Measurements from ENCODE around the gene ZNF235. TPM values are rescaled to one million over a fixed set of nuclear protein-coding genes. Genes with fewer than 3 reads are reported as not detected.

Gene ZNF235
- total and polyA plus RNA-seq, 2 of the 8 experiments (the other 6 are each of a cell fraction or from before 2014, with no cell fraction given), result 2.0 to 5.3 TPM

DNA sequence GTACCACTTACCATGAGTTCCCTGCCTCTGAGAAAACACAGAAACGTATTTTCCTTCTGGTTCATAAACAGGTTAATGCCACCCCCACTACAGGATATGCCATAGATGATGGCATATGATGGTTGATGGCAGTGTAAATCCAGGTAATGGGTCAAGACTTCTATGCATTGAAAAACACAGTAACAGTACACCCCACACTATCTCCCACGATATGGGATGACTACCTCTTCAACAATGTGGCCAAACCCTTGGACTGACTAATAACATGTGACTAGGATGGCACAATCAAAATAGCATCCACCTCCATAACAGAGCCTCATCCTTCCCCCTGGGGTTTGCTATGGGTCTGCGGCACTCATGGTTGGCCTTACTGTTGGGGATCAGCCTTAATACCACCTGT lies 22.0 kb downstream of the ZNF235 start (continued):
- TF ChIP-seq TBP (IDR thresholded peaks at IDR 0.05; ENCODE audit: low read depth, low read length) (no peak), E2F6 (IDR thresholded peaks at IDR 0.05) (no peak), RAD21 (IDR thresholded peaks at IDR 0.05 in 1 of 2, conservative IDR thresholded peaks at IDR 0.05 in 1 of 2; ENCODE audit: low read depth in 2 of 2, low read length in 2 of 2) (no peak), HDAC6 (IDR thresholded peaks at IDR 0.05; ENCODE audit: low read depth, low read length) (no peak), RNF2 (IDR thresholded peaks at IDR 0.05; ENCODE audit: borderline replicate concordance, low read depth, low read length, missing control alignments, poor library complexity, severe bottlenecking) (no peak), SIX5 (IDR thresholded peaks at IDR 0.05; ENCODE audit: low read depth, low read length) (no peak), SIN3A (conservative IDR thresholded peaks at IDR 0.05 in 1 of 2, IDR thresholded peaks at IDR 0.05 in 1 of 2; ENCODE audit: low read depth in 1 of 2, low read length in 2 of 2) (no peak), CHD2 (IDR thresholded peaks at IDR 0.05; ENCODE audit: low read length) (no peak)
